NT2/D1 (cell line): ENCODE measurements around the gene BTBD6.

ENCODE experiments used
- SUZ12 ChIP-seq: IDR thresholded peaks from 2 replicates; pipeline ENCODE4 v1.6.1; 2011; ENCODE audit not compliant: insufficient read length, insufficient read depth; ENCODE audit errors: extremely low read depth
- YY1 ChIP-seq: IDR thresholded peaks from 2 replicates; pipeline ENCODE4 v1.6.1; 2011; ENCODE audit not compliant: insufficient read length, insufficient read depth
- ZNF274 ChIP-seq: IDR thresholded peaks from 2 replicates; pipeline ENCODE4 v1.6.1; 2011; ENCODE audit warnings: mild to moderate bottlenecking, low read depth, low read length

GRCh38 chr14:105273062-105273461 is 24.7 kb downstream of the BTBD6 start:
- no peak for TF ChIP-seq YY1
- TF ChIP-seq ZNF274: no peak
- TF ChIP-seq SUZ12: no peak
